Measurements from ENCODE around the gene TFAP2D.

Gene TFAP2D

GRCh38 chr6:50817646-50817950 is 104.3 kb downstream of the TFAP2D start:
- DNase-seq: no peak
- Histone ChIP-seq H3K4me1 (ENCODE audit: control insufficient read depth, insufficient read depth, low read length, poor library complexity, severe bottlenecking) (no peaks in the 10 kb centered on the region), H3K4me3 (ENCODE audit: insufficient read depth, low read depth, low read length, poor library complexity, severe bottlenecking) (no peak overlapping the region), H3K27me3 (replicated peaks; ENCODE audit: control insufficient read depth, insufficient read depth, low read length, poor library complexity, severe bottlenecking) (peaks cover 11% of the 10 kb centered on the region), H3K9me3 (ENCODE audit: control insufficient read depth, low read length) (no peaks in the 10 kb centered on the region), H3K27ac (ENCODE audit: insufficient read depth, low read length, poor library complexity, severe bottlenecking) (no peak overlapping the region), H3K36me3 (ENCODE audit: control insufficient read depth, insufficient read depth, low read length) (no peaks in the 10 kb centered on the region)

GRCh38 chr6:50818020-50818419 is 104.7 kb downstream of the TFAP2D start:
- no peak overlapping the region for H3K4me3 ChIP-seq (ENCODE audit: insufficient read depth, low read depth, low read length, poor library complexity, severe bottlenecking)
- no peak overlapping the region for H3K27ac ChIP-seq (ENCODE audit: insufficient read depth, low read length, poor library complexity, severe bottlenecking)
- peaks cover 11% of the 10 kb centered on the region for H3K27me3 ChIP-seq (replicated peaks; ENCODE audit: control insufficient read depth, insufficient read depth, low read length, poor library complexity, severe bottlenecking)
- no peak for DNase-seq
- H3K4me1 ChIP-seq (ENCODE audit: control insufficient read depth, insufficient read depth, low read length, poor library complexity, severe bottlenecking): no peaks in the 10 kb centered on the region
- H3K9me3 ChIP-seq (ENCODE audit: control insufficient read depth, low read length): no peaks in the 10 kb centered on the region
- H3K36me3 ChIP-seq (ENCODE audit: control insufficient read depth, insufficient read depth, low read length): no peaks in the 10 kb centered on the region

GRCh38 chr6:50818673-50819072 is 105.3 kb downstream of the TFAP2D start, which contains the start of gene TFAP2B:
Gene TFAP2B (plus strand): TSS chr6:50818871. CDS start chr6:50818892, 21 bp downstream.
- Histone ChIP-seq H3K36me3 (ENCODE audit: control insufficient read depth, insufficient read depth, low read length) (no peaks in the 10 kb centered on the region), H3K4me1 (ENCODE audit: control insufficient read depth, insufficient read depth, low read length, poor library complexity, severe bottlenecking) (no peaks in the 10 kb centered on the region), H3K4me3 (ENCODE audit: insufficient read depth, low read depth, low read length, poor library complexity, severe bottlenecking) (no peak within 1 kb of the TSS), H3K27ac (ENCODE audit: insufficient read depth, low read length, poor library complexity, severe bottlenecking) (no peak within 1 kb of the TSS), H3K9me3 (ENCODE audit: control insufficient read depth, low read length) (no peaks in the 10 kb centered on the region), H3K27me3 (replicated peaks; ENCODE audit: control insufficient read depth, insufficient read depth, low read length, poor library complexity, severe bottlenecking) (peaks cover 15% of the 10 kb centered on the region)
- DNase-seq: no peak

- no peak for DNase-seq
- Histone ChIP-seq H3K4me1 (ENCODE audit: control insufficient read depth, insufficient read depth, low read length, poor library complexity, severe bottlenecking) (no peaks in the 10 kb centered on the region), H3K4me3 (ENCODE audit: insufficient read depth, low read depth, low read length, poor library complexity, severe bottlenecking) (no peak overlapping the region), H3K27ac (ENCODE audit: insufficient read depth, low read length, poor library complexity, severe bottlenecking) (no peak overlapping the region), H3K9me3 (ENCODE audit: control insufficient read depth, low read length) (no peaks in the 10 kb centered on the region), H3K27me3 (replicated peaks; ENCODE audit: control insufficient read depth, insufficient read depth, low read length, poor library complexity, severe bottlenecking) (peaks cover 20% of the 10 kb centered on the region), H3K36me3 (ENCODE audit: control insufficient read depth, insufficient read depth, low read length) (no peaks in the 10 kb centered on the region)
Measured at GRCh38 chr6:50819466-50819903, 106.2 kb downstream of the TFAP2D start.

- H3K9me3 ChIP-seq (ENCODE audit: control insufficient read depth, low read length): no peaks in the 10 kb centered on the region
- no peaks in the 10 kb centered on the region for H3K36me3 ChIP-seq (ENCODE audit: control insufficient read depth, insufficient read depth, low read length)
- peaks cover 20% of the 10 kb centered on the region for H3K27me3 ChIP-seq (replicated peaks; ENCODE audit: control insufficient read depth, insufficient read depth, low read length, poor library complexity, severe bottlenecking)
- H3K4me1 ChIP-seq (ENCODE audit: control insufficient read depth, insufficient read depth, low read length, poor library complexity, severe bottlenecking): no peaks in the 10 kb centered on the region
- DNase-seq: no peak
- no peak overlapping the region for H3K27ac ChIP-seq (ENCODE audit: insufficient read depth, low read length, poor library complexity, severe bottlenecking)
- H3K4me3 ChIP-seq (ENCODE audit: insufficient read depth, low read depth, low read length, poor library complexity, severe bottlenecking): no peak overlapping the region
Measured at GRCh38 chr6:50819904-50820868, 106.9 kb downstream of the TFAP2D start.

- Histone ChIP-seq H3K27me3 (replicated peaks; ENCODE audit: control insufficient read depth, insufficient read depth, low read length, poor library complexity, severe bottlenecking) (peaks cover 23% of the 10 kb centered on the region), H3K27ac (ENCODE audit: insufficient read depth, low read length, poor library complexity, severe bottlenecking) (no peak overlapping the region), H3K4me3 (ENCODE audit: insufficient read depth, low read depth, low read length, poor library complexity, severe bottlenecking) (no peak overlapping the region), H3K4me1 (ENCODE audit: control insufficient read depth, insufficient read depth, low read length, poor library complexity, severe bottlenecking) (no peaks in the 10 kb centered on the region), H3K9me3 (ENCODE audit: control insufficient read depth, low read length) (no peaks in the 10 kb centered on the region), H3K36me3 (ENCODE audit: control insufficient read depth, insufficient read depth, low read length) (no peaks in the 10 kb centered on the region)
- DNase-seq: no peak
Measured at GRCh38 chr6:50820869-50821264, 107.5 kb downstream of the TFAP2D start.

- DNase-seq: no peak
- Histone ChIP-seq H3K27ac (ENCODE audit: insufficient read depth, low read length, poor library complexity, severe bottlenecking) (no peak overlapping the region), H3K4me3 (ENCODE audit: insufficient read depth, low read depth, low read length, poor library complexity, severe bottlenecking) (no peak overlapping the region), H3K27me3 (replicated peaks; ENCODE audit: control insufficient read depth, insufficient read depth, low read length, poor library complexity, severe bottlenecking) (peaks cover 24% of the 10 kb centered on the region), H3K36me3 (ENCODE audit: control insufficient read depth, insufficient read depth, low read length) (no peaks in the 10 kb centered on the region), H3K4me1 (ENCODE audit: control insufficient read depth, insufficient read depth, low read length, poor library complexity, severe bottlenecking) (no peaks in the 10 kb centered on the region), H3K9me3 (ENCODE audit: control insufficient read depth, low read length) (no peaks in the 10 kb centered on the region)
Measured at GRCh38 chr6:50821441-50822077, 108.2 kb downstream of the TFAP2D start.

GRCh38 chr6:50822078-50822476 is 108.8 kb downstream of the TFAP2D start:
- no peak overlapping the region for H3K27ac ChIP-seq (ENCODE audit: insufficient read depth, low read length, poor library complexity, severe bottlenecking)
- no peaks in the 10 kb centered on the region for H3K36me3 ChIP-seq (ENCODE audit: control insufficient read depth, insufficient read depth, low read length)
- no peak overlapping the region for H3K4me3 ChIP-seq (ENCODE audit: insufficient read depth, low read depth, low read length, poor library complexity, severe bottlenecking)
- H3K27me3 ChIP-seq (replicated peaks; ENCODE audit: control insufficient read depth, insufficient read depth, low read length, poor library complexity, severe bottlenecking): peaks cover 24% of the 10 kb centered on the region
- DNase-seq: no peak
- H3K9me3 ChIP-seq (ENCODE audit: control insufficient read depth, low read length): no peaks in the 10 kb centered on the region
- no peaks in the 10 kb centered on the region for H3K4me1 ChIP-seq (ENCODE audit: control insufficient read depth, insufficient read depth, low read length, poor library complexity, severe bottlenecking)

All from effector memory CD4-positive, alpha-beta T cell (primary cell).